Measurements from ENCODE around the gene MYMX. TPM values are rescaled to one million over a fixed set of nuclear protein-coding genes. Genes with fewer than 3 reads are reported as not detected.

The MYMX gene
- total RNA-seq, result under 1 TPM in 1 of 3 donors, not detected in 2; 0.39 TPM
- long read RNA-seq, donor 1, result 0 reads
- long read RNA-seq, donor 2, result 0 reads

GRCh38 chr6:44216677-44217331, at the start of gene MYMX:
Gene MYMX, plus strand, starts transcription at chr6:44216926. Its CDS starts 546 bp downstream, at chr6:44217472.
- peaks cover 15% of the 10 kb centered on the region for H3K4me1 ChIP-seq (ENCODE audit: low read depth)
- ATAC-seq, result peak; percentile 3
- no peaks in the 10 kb centered on the region for H3K36me3 ChIP-seq (ENCODE audit: low read depth)
- H3K9me3 ChIP-seq, result no peaks in the 10 kb centered on the region
- intact Hi-C loops (cut with DNase I, micrococcal nuclease), result no loop called here
- peak in 1 of 3 donors; percentile 45 for DNase-seq
- no peak within 1 kb of the TSS for H3K4me3 ChIP-seq
- TF ChIP-seq, protein P1, sequence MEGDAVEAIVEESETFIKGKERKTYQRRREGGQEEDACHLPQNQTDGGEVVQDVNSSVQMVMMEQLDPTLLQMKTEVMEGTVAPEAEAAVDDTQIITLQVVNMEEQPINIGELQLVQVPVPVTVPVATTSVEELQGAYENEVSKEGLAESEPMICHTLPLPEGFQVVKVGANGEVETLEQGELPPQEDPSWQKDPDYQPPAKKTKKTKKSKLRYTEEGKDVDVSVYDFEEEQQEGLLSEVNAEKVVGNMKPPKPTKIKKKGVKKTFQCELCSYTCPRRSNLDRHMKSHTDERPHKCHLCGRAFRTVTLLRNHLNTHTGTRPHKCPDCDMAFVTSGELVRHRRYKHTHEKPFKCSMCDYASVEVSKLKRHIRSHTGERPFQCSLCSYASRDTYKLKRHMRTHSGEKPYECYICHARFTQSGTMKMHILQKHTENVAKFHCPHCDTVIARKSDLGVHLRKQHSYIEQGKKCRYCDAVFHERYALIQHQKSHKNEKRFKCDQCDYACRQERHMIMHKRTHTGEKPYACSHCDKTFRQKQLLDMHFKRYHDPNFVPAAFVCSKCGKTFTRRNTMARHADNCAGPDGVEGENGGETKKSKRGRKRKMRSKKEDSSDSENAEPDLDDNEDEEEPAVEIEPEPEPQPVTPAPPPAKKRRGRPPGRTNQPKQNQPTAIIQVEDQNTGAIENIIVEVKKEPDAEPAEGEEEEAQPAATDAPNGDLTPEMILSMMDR (IDR thresholded peaks at IDR 0.05), result no peak

DNA sequence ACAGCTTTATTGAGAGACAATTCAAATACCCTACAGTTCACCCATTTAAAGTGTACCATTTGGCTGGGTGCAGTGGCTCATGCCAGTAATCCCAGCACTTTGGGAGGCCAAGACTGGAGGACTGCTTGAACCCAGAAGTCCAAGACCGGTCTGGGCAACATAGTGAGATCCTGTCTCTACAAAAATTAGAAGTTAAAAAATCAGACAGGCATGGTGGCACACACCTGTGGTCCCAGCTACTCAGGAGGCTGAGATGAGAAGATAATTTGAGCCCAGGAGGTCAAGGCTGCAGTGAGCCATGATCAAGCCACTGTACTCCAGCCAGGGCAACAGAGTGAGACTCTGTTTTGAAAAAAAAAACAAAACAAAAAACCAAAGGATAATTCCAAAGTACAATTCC, 49.2 kb upstream of the MYMX start:
- Histone ChIP-seq H3K9me3 (no peaks in the 10 kb centered on the region), H3K4me1 (ENCODE audit: low read depth) (peaks cover 8% of the 10 kb centered on the region), H3K4me3 (no peak overlapping the region), H3K36me3 (ENCODE audit: low read depth) (no peaks in the 10 kb centered on the region)
- intact Hi-C loops (cut with DNase I, micrococcal nuclease), result no loop called here
- no peak for DNase-seq
- ATAC-seq, result no peak
- TF ChIP-seq, protein P1 (IDR thresholded peaks at IDR 0.05), result no peak

GRCh38 chr6:44169154-44169553, 47.6 kb upstream of the MYMX start:
- intact Hi-C loops (cut with DNase I, micrococcal nuclease), result no loop called here
- Histone ChIP-seq H3K9me3 (no peaks in the 10 kb centered on the region), H3K36me3 (ENCODE audit: low read depth) (no peaks in the 10 kb centered on the region), H3K4me3 (no peak overlapping the region), H3K4me1 (ENCODE audit: low read depth) (peaks cover 8% of the 10 kb centered on the region)
- DNase-seq, result peak in 2 of 3 donors; percentile 72 to 85
- peak; percentile 61 for ATAC-seq
- TF ChIP-seq, protein P1 (IDR thresholded peaks at IDR 0.05), result no peak

DNA sequence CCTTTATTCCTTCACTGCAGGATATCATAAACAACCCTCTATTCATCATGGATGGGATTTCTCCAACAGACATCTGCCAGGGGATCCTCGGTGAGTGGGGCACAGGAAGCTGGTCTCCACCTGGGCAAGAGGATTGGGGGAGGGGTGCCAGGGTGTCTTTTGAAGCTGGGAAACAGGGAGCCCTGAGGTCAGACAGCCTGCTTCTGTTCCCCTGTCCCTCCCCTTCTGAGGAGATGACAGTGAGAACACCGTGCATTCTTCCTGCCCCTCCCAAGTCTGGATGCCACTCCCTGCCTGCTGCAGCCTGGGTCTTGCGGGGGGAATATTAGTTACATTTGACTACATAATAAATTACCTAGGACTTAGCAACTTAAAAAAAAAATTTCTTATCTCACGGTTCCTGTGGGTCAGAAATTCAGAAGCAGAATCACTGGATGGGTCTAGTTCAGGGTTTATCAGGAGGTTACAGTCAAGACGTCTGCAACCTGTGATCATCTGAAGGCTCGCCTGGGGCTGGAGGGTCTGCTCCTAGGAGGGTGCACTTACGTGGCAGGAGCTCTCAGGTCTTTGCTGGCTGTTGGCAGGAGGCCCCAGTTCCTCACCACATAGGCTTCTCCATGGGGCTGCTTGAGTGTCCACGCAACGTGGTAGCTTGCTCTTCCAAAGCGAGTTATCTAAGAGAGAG, 46.7 kb upstream of the MYMX start:
- intact Hi-C loops (cut with DNase I, micrococcal nuclease), result loop anchor here in 1 of 2 donors (10.0 kb wide), 1 partner anchor 65 kb away; no protein-coding TSS in a partner anchor
- DNase-seq (no peak), ATAC-seq (peak; percentile 54)

DNA sequence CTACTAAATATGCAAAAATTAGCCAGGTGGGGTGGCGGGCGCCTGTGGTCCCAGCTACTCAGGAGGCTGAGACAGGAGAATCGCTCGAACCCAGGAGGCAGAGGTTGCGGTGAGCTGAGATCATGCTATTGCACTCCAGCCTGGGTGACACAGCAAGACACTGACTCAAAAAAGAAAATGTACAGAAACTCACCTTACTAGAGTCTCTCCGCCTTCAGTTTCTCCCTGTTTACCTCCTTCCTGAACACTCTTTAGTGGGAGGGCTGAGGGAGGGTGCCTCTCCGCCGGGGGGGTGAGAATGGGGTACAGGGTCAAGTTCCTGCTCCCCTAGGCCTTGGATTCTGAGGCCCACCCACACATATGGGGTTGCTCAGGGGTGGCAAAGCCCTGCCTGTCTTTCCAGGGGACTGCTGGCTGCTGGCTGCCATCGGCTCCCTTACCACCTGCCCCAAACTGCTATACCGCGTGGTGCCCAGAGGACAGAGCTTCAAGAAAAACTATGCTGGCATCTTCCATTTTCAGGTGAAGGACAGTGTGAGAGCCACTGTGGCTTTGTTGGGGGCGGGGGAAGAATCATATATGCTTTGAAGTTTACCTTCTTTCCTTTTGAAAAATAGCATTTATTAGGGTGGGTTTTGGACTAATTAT, 44.7 kb upstream of the MYMX start:
- intact Hi-C loops (cut with DNase I, micrococcal nuclease), result loop anchor here in 1 of 2 donors (10.0 kb wide), 1 partner anchor 63 kb away; no protein-coding TSS in a partner anchor

More for the DNA sequence above, 46.7 kb upstream of the MYMX start:
- no peaks in the 10 kb centered on the region for H3K9me3 ChIP-seq
- no peaks in the 10 kb centered on the region for H3K36me3 ChIP-seq (ENCODE audit: low read depth)
- H3K4me1 ChIP-seq (ENCODE audit: low read depth), result peaks cover 8% of the 10 kb centered on the region
- no peak overlapping the region for H3K4me3 ChIP-seq
- TF ChIP-seq, protein P1 (IDR thresholded peaks at IDR 0.05), result no peak

More for the DNA sequence above, 44.7 kb upstream of the MYMX start:
- H3K4me1 ChIP-seq (ENCODE audit: low read depth), result peaks cover 8% of the 10 kb centered on the region
- DNase-seq (no peak), ATAC-seq (no peak)
- H3K36me3 ChIP-seq (ENCODE audit: low read depth), result no peaks in the 10 kb centered on the region
- no peak overlapping the region for H3K4me3 ChIP-seq
- TF ChIP-seq, protein P1 (IDR thresholded peaks at IDR 0.05), result no peak
- H3K9me3 ChIP-seq, result no peaks in the 10 kb centered on the region

Data from mucosa of descending colon (tissue), 3 donors.